ENCODE measurements around the gene ZNF462.

DNA sequence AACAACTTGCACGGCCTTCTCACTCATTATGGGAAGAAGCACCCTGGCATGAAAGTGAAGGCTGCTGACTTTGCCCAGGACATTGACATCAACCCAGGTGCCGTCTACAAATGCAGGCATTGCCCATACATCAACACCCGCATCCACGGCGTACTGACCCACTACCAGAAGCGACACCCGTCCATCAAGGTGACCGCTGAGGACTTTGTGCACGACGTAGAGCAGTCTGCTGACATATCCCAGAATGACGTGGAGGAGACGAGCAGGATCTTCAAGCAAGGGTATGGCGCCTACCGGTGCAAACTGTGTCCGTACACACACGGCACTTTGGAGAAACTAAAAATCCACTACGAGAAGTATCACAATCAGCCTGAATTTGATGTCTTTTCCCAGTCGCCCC, 65.4 kb downstream of the ZNF462 start:
- TF ChIP-seq GATA2 (IDR thresholded peaks at IDR 0.05; ENCODE audit: low read depth, low read length) (no peak), GATA3 (IDR thresholded peaks at IDR 0.05; ENCODE audit: low read depth, low read length) (no peak)
